ENCODE results near the gene PLCXD3. TPM values are rescaled to one million over a fixed set of nuclear protein-coding genes. Genes with fewer than 3 reads are reported as not detected.

The PLCXD3 gene
- polyA plus RNA-seq, 1 of the 3 experiments (the other 2 are of a cell fraction), result 0.15 TPM

DNA sequence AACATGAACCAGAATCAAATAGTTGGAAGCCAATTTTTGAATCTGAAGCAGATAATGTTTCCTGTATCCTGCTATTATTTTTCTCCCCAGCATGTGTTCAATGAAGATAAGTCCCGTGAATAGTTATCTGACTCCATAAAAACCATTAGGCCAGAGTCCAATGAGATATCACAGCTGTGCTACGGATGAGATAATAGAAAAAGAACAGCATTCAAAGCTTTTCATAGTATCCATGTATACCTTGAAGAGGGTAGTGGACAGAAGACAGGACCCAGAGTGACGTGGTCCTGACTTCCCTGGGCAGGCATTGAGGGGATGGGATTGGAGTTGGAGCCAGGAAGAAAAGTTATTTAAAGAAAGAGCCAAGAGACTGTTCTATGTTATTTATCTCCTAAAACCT, 246.4 kb downstream of the PLCXD3 start (continued):
- TF ChIP-seq EZH2phosphoT487 (IDR thresholded peaks at IDR 0.05; ENCODE audit: borderline replicate concordance, low read depth) (no peak), RAD21 (IDR thresholded peaks at IDR 0.05; ENCODE audit: low read length) (peak; percentile 46), NFIC (IDR thresholded peaks at IDR 0.05; ENCODE audit: borderline replicate concordance) (peak; percentile 64; the same call in 1 of the 2 replicates), FOXM1 (IDR thresholded peaks at IDR 0.05; ENCODE audit: low read depth) (no peak), SMC3 (IDR thresholded peaks at IDR 0.05; ENCODE audit: low read depth, low read length) (no peak), FOSL2 (IDR thresholded peaks at IDR 0.05; ENCODE audit: borderline replicate concordance, low read depth) (no peak), TCF12 (IDR thresholded peaks at IDR 0.05) (peak; percentile 80), CTCF (IDR thresholded peaks at IDR 0.05) (no peak), MXI1 (IDR thresholded peaks at IDR 0.05; ENCODE audit: low read depth, low read length) (peak; percentile 28; the same call in 1 of the 2 replicates), POLR2AphosphoS5 (IDR thresholded peaks at IDR 0.05; ENCODE audit: low read depth, low read length) (peak; percentile 64; the same call in 1 of the 2 replicates), FOXJ3 (CRISPR knock-in tag; IDR thresholded peaks at IDR 0.05) (peak; percentile 81; the same call in 1 of the 2 replicates)
- TF ChIP-seq, protein P1, sequence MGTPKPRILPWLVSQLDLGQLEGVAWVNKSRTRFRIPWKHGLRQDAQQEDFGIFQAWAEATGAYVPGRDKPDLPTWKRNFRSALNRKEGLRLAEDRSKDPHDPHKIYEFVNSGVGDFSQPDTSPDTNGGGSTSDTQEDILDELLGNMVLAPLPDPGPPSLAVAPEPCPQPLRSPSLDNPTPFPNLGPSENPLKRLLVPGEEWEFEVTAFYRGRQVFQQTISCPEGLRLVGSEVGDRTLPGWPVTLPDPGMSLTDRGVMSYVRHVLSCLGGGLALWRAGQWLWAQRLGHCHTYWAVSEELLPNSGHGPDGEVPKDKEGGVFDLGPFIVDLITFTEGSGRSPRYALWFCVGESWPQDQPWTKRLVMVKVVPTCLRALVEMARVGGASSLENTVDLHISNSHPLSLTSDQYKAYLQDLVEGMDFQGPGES (IDR thresholded peaks at IDR 0.05; ENCODE audit: low read depth, low read length), result no peak

- peaks cover 7 to 20% of the 10 kb centered on the region in 2 experiments; a peak in 3 of 4 replicates for H3K4me1 ChIP-seq (ENCODE audit: control insufficient read depth in 1 of 2, insufficient read depth in 2 of 2, low read depth in 1 of 2, low read length in 1 of 2)
- peak overlapping the region; percentile 21 to 100; a peak in 3 of 4 replicates for H3K27ac ChIP-seq (ENCODE audit: low read depth in 2 of 2, low read length in 1 of 2)
- no peak overlapping the region for H2AFZ ChIP-seq (ENCODE audit: low read depth)
- H3F3A ChIP-seq (replicated peaks; ENCODE audit: insufficient read depth), result no peaks in the 10 kb centered on the region
- H3K36me3 ChIP-seq (replicated peaks in 1 of 2; ENCODE audit: control insufficient read depth in 1 of 2, insufficient read depth in 2 of 2, low read length in 1 of 2), result no peaks in the 10 kb centered on the region
- H3K4me2 ChIP-seq, result no peak overlapping the region
- no peaks in the 10 kb centered on the region for H3K79me2 ChIP-seq (ENCODE audit: insufficient read depth)
- H3K9me3 ChIP-seq, result no peaks in the 10 kb centered on the region
- ChIA-PET CTCF (interaction anchor here (1.9 kb wide), 1 partner anchor 378 kb away, joined by 4 read pairs; no protein-coding TSS in a partner anchor), POLR2A (interaction anchor here (0.9 to 1.5 kb wide), 3 partner anchors 353 to 530 kb away, joined by 3 to 7 read pairs (median 5); partner anchors contain the start of gene C7)
- DNase-seq, result no peak
- no peaks in the 10 kb centered on the region; the same call in 1 of the 2 replicates for H3K27me3 ChIP-seq (ENCODE audit: insufficient read depth)
- no peaks in the 10 kb centered on the region for H3K9me2 ChIP-seq
- 69% methylated on average over 2 of the region's 2 CpGs for WGBS (ENCODE audit: low lambda C conversion rate)
- H4K20me1 ChIP-seq (ENCODE audit: insufficient read depth), result no peaks in the 10 kb centered on the region
- no peak overlapping the region for H3K4me3 ChIP-seq (ENCODE audit: low read depth in 2 of 2, low read length in 1 of 2)
- H3K9ac ChIP-seq, result no peak overlapping the region
- TF ChIP-seq FOSL2 (IDR thresholded peaks at IDR 0.05; ENCODE audit: borderline replicate concordance, low read depth) (no peak), PBX3 (IDR thresholded peaks at IDR 0.05) (no peak), CTCF (IDR thresholded peaks at IDR 0.05) (no peak), CHD2 (IDR thresholded peaks at IDR 0.05; ENCODE audit: low read length, partially characterized antibody) (no peak), MEF2A (IDR thresholded peaks at IDR 0.05; ENCODE audit: borderline replicate concordance, low read depth) (no peak), NRF1 (IDR thresholded peaks at IDR 0.05; ENCODE audit: low read depth, low read length) (no peak), YY1 (IDR thresholded peaks at IDR 0.05; ENCODE audit: low read depth) (no peak), MXI1 (IDR thresholded peaks at IDR 0.05; ENCODE audit: low read depth, low read length) (no peak), SIN3A (IDR thresholded peaks at IDR 0.05; ENCODE audit: borderline replicate concordance, low read depth, low read length) (no peak), USF2 (IDR thresholded peaks at IDR 0.05; ENCODE audit: borderline replicate concordance, low read depth, low read length) (no peak), RXRA (IDR thresholded peaks at IDR 0.05; ENCODE audit: borderline replicate concordance, low read depth) (no peak), GATA2 (CRISPR knock-in tag; IDR thresholded peaks at IDR 0.05) (no peak)
- TF ChIP-seq, protein P2, sequence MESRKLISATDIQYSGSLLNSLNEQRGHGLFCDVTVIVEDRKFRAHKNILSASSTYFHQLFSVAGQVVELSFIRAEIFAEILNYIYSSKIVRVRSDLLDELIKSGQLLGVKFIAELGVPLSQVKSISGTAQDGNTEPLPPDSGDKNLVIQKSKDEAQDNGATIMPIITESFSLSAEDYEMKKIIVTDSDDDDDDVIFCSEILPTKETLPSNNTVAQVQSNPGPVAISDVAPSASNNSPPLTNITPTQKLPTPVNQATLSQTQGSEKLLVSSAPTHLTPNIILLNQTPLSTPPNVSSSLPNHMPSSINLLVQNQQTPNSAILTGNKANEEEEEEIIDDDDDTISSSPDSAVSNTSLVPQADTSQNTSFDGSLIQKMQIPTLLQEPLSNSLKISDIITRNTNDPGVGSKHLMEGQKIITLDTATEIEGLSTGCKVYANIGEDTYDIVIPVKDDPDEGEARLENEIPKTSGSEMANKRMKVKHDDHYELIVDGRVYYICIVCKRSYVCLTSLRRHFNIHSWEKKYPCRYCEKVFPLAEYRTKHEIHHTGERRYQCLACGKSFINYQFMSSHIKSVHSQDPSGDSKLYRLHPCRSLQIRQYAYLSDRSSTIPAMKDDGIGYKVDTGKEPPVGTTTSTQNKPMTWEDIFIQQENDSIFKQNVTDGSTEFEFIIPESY (IDR thresholded peaks at IDR 0.05; ENCODE audit: borderline replicate concordance, low read depth), result no peak
These were observed 247.1 kb downstream of the PLCXD3 start for GRCh38 chr5:41263335-41263734.

Data from SK-N-SH (cell line).